Gastroesophageal sphincter (tissue), 4 donors: Measurements from ENCODE around the gene MARK3. TPM values are rescaled to one million over a fixed set of nuclear protein-coding genes. Genes with fewer than 3 reads are reported as not detected.
A peak's percentile ranks its signal among the peaks of the same experiment; 100 is the strongest.

Source experiments
- ATAC-seq: fragments of 150-250 bp; one replicate; pipeline ENCODE4 v1.9.1; 2016; ENCODE audit warnings: mild to moderate bottlenecking, moderate library complexity
- H3K27ac ChIP-seq, 4 donors: fragments of 200-600 bp; sonication (generic) in 3 of 4; 1 replicate in 3 of 4; 2 replicates in 1 of 4; pipeline ENCODE4 v1.5.1; 2016 to 2019
- H3K27me3 ChIP-seq: fragments of 200-600 bp; sonication (generic); one replicate; pipeline ENCODE4 v1.5.1; 2019
- H3K36me3 ChIP-seq, 2 donors: fragments of 200-600 bp; sonication (generic); one replicate each; pipeline ENCODE4 v1.5.1; 2019; ENCODE audit warnings: control low read depth in 1 of 2
- H3K4me1 ChIP-seq, 3 donors: fragments of 200-600 bp; sonication (generic); 1 replicate in 2 of 3; 2 replicates in 1 of 3; pipeline ENCODE4 v1.5.1; 2016 to 2019; ENCODE audit warnings: control low read depth in 2 of 3
- H3K4me3 ChIP-seq, 2 donors: fragments of 200-600 bp; sonication (generic); one replicate each; pipeline ENCODE4 v1.5.1; 2019; ENCODE audit warnings: mild to moderate bottlenecking in 1 of 2, moderate library complexity in 1 of 2
- H3K9me3 ChIP-seq, 3 donors: fragments of 200-600 bp; sonication (generic); one replicate each; pipeline ENCODE4 v1.5.1; 2017 to 2019; ENCODE audit warnings: control low read depth in 2 of 3
- EP300 ChIP-seq: sonication (generic); formaldehyde crosslinking; IDR thresholded peaks from one replicate; pipeline ENCODE4 v1.6.1; 2017; ENCODE audit warnings: antibody characterized with exemption, mild to moderate bottlenecking
- POLR2A ChIP-seq, 2 donors: fragments of 450-650 bp; IDR thresholded peaks; one replicate each; pipeline ENCODE4 v1.6.1; 2017; ENCODE audit warnings: antibody characterized with exemption in 2 of 2, mild to moderate bottlenecking in 2 of 2, moderate library complexity in 1 of 2
- POLR2AphosphoS5 ChIP-seq: sonication (generic); formaldehyde crosslinking; IDR thresholded peaks from one replicate; pipeline ENCODE4 v1.6.1; 2017; ENCODE audit warnings: antibody characterized with exemption
- WGBS, 2 donors: methylation state at CpG; one replicate each; pipeline ENCODE4 v1.1.5; 2018; ENCODE audit warnings: low coverage in 1 of 2; 5-methylcytosine and 5-hydroxymethylcytosine counted together
- total RNA-seq, 4 donors: library from RNA; depleted of rRNA; stranded (reverse); fragments of >200 nt; gene quantifications; one replicate each; pipeline ENCODE4 v1.1.0, GENCODE V29; 2016
- TF ChIP-seq, protein P1 (sequence below), 4 experiments: fragments of 200-600 bp in 2 of 4; fragments of 450-650 bp in 2 of 4; sonication (generic) in 1 of 4; IDR thresholded peaks; one replicate each; pipeline ENCODE4 v1.5.1; 2017 to 2019; ENCODE audit warnings: antibody characterized with exemption in 4 of 4, mild to moderate bottlenecking in 2 of 4, moderate library complexity in 2 of 4

The MARK3 gene
- total RNA-seq, 4 donors from 2014 or later = 65.1 to 127 (median 70.4) TPM

DNA sequence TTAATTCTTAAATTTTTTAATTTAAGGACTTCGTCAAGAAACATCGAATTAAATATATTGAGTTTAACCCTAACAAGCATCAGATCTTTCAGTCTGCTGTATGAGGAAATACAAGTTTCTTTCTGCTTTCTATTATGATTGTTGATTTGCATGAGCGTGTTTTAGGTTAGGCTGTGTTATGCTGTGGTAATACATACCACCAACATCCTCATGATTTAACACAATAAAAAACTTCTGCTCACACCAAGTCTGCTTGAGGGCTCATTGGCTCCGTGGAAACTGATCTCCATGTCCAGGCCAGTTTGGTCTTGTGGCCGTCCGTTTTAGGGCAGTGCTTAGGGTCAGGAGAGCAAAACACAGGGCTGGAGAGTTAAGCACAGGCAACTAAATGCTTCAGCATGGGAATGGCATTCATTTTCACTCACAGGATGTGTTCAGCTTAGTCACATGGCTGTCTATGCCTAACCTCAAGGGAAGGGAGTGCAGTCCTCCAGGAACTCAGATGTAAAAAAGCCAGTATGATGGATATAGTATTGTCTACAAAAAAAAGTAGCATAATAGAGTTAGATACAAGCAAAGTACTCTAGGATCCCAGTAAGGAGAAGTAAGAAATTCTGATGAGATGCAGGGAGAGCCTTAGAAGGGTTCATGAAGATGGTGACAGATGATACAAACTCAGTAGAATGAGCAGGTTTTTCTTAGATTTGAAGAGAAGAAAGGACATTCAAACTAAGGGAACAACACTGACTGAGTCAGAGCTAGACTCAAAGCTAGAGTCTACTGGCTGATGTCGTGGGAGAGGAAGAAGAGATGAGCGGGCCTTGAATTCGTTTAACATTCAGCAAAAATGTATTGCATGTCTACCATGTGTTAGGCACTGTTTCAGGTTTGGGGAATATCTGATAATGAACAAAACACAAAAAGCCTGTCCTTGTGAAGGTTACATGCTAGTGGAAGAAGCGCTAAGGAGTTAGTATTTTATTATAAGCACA lies 16.3 kb downstream of the MARK3 start:
- no peak for ATAC-seq
- 70 to 86% methylated on average over 10 of the region's 10 CpGs for WGBS, 2 donors
- H3K27ac ChIP-seq = no peak overlapping the region
- H3K9me3 ChIP-seq = no peaks in the 10 kb centered on the region
- H3K27me3 ChIP-seq = no peaks in the 10 kb centered on the region
- peaks cover 0 to 95% (median 6%) of the 10 kb centered on the region in 3 donors for H3K4me1 ChIP-seq
- H3K36me3 ChIP-seq = peaks cover 0 to 15% of the 10 kb centered on the region in 2 donors
- no peak overlapping the region for H3K4me3 ChIP-seq
- TF ChIP-seq EP300 = no peak
- TF ChIP-seq, protein P1, sequence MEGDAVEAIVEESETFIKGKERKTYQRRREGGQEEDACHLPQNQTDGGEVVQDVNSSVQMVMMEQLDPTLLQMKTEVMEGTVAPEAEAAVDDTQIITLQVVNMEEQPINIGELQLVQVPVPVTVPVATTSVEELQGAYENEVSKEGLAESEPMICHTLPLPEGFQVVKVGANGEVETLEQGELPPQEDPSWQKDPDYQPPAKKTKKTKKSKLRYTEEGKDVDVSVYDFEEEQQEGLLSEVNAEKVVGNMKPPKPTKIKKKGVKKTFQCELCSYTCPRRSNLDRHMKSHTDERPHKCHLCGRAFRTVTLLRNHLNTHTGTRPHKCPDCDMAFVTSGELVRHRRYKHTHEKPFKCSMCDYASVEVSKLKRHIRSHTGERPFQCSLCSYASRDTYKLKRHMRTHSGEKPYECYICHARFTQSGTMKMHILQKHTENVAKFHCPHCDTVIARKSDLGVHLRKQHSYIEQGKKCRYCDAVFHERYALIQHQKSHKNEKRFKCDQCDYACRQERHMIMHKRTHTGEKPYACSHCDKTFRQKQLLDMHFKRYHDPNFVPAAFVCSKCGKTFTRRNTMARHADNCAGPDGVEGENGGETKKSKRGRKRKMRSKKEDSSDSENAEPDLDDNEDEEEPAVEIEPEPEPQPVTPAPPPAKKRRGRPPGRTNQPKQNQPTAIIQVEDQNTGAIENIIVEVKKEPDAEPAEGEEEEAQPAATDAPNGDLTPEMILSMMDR (IDR thresholded peaks at IDR 0.05) = no peak
- no peak for TF ChIP-seq POLR2A (IDR thresholded peaks at IDR 0.05)

DNA sequence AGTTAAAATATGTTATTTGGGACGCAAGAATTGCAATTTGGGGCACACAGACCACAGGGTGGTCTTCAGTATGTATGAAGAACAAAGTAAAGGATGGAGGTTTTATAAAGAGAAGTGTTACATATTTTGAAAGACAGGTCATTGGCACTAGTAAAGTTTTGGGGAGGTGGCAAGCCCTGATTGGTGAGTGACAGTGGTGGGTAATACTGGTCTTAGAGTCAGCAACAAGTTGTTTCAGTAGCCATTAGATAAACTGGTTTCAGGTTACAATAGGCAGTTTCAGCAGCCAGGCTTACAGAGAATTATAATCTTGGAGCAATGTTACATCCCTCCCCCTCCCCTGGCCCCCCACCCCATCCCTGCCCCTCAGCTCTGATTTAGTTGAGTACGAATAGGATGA lies 17.5 kb downstream of the MARK3 start:
- Histone ChIP-seq H3K4me3 (no peak overlapping the region), H3K27ac (no peak overlapping the region), H3K27me3 (no peaks in the 10 kb centered on the region), H3K4me1 (peaks cover 0 to 86% (median 6%) of the 10 kb centered on the region in 3 donors), H3K9me3 (no peaks in the 10 kb centered on the region), H3K36me3 (peaks cover 0 to 23% of the 10 kb centered on the region in 2 donors)
- TF ChIP-seq EP300 (no peak), POLR2AphosphoS5 (no peak), POLR2A (IDR thresholded peaks at IDR 0.05) (no peak)
- TF ChIP-seq, protein P1 (IDR thresholded peaks at IDR 0.05) = no peak
- 75 to 100% methylated on average over 1 to 2 of the region's 2 CpGs for WGBS, 2 donors
- no peak for ATAC-seq

- Histone ChIP-seq H3K27ac (peak overlapping the region in 3 of 4 donors; percentile 6 to 43 (median 30)), H3K4me3 (no peak overlapping the region), H3K9me3 (no peaks in the 10 kb centered on the region), H3K4me1 (peaks cover 0 to 84% (median 6%) of the 10 kb centered on the region in 3 donors), H3K27me3 (no peaks in the 10 kb centered on the region), H3K36me3 (peaks cover 0 to 31% of the 10 kb centered on the region in 2 donors)
- WGBS, 2 donors = 50 to 72% methylated on average over 9 of the region's 9 CpGs
- TF ChIP-seq POLR2AphosphoS5 (peak; percentile 25), POLR2A (IDR thresholded peaks at IDR 0.05) (no peak), EP300 (no peak)
- TF ChIP-seq, protein P1 (IDR thresholded peaks at IDR 0.05) = no peak
- ATAC-seq = peak; percentile 57
Measured at GRCh38 chr14:103404032-103404918, 19.1 kb downstream of the MARK3 start.

GRCh38 chr14:103404920-103405319 lies 19.7 kb downstream of the MARK3 start:
- TF ChIP-seq, protein P1 (IDR thresholded peaks at IDR 0.05) = no peak
- TF ChIP-seq POLR2AphosphoS5 (peak; percentile 36), EP300 (peak; percentile 80)
- Histone ChIP-seq H3K4me1 (peaks cover 0 to 78% (median 6%) of the 10 kb centered on the region in 3 donors), H3K27me3 (no peaks in the 10 kb centered on the region), H3K27ac (peak overlapping the region in 1 of 4 donors; percentile 43), H3K4me3 (no peak overlapping the region), H3K36me3 (peaks cover 0 to 31% of the 10 kb centered on the region in 2 donors), H3K9me3 (no peaks in the 10 kb centered on the region)
- ATAC-seq = peak; percentile 58
- WGBS, 2 donors = 57 to 84% methylated on average over 6 to 7 of the region's 7 CpGs
